GM21515 (cell line): ENCODE measurements around the gene NFRKB.

Experiments used
- ATAC-seq: cut with Tn5 transposase; IDR thresholded peaks from one replicate; pipeline ENCODE4 v1.9.1; 2021; ENCODE audit not compliant: unreplicated experiment

Gene NFRKB

GRCh38 chr11:129895126-129896041 is at the start of gene NFRKB:
Gene NFRKB, minus strand, starts transcription at chr11:129895578. Its CDS starts 2,729 bp downstream, at chr11:129892849.
- peak; percentile 92 for ATAC-seq

GRCh38 chr11:129944696-129945095 is 49.3 kb upstream of the NFRKB start:
- no peak for ATAC-seq

GRCh38 chr11:129943036-129943435 is 47.7 kb upstream of the NFRKB start:
- ATAC-seq = no peak

GRCh38 chr11:129939510-129939909 is 44.1 kb upstream of the NFRKB start:
- ATAC-seq = no peak

- ATAC-seq = no peak
These were observed 43.4 kb upstream of the NFRKB start for GRCh38 chr11:129938764-129939163.

- ATAC-seq = no peak
These were observed 42.3 kb upstream of the NFRKB start for GRCh38 chr11:129937592-129938238.

- no peak for ATAC-seq
These were observed 40.3 kb upstream of the NFRKB start for GRCh38 chr11:129935723-129936122.

GRCh38 chr11:129933891-129934290 is 38.5 kb upstream of the NFRKB start:
- ATAC-seq = no peak

- ATAC-seq = no peak
These were observed 37.9 kb upstream of the NFRKB start for GRCh38 chr11:129933262-129933661.

GRCh38 chr11:129932381-129933067 is 37.1 kb upstream of the NFRKB start:
- no peak for ATAC-seq

GRCh38 chr11:129930743-129931142 is 35.4 kb upstream of the NFRKB start:
- ATAC-seq = no peak

- ATAC-seq = no peak
These were observed 34.9 kb upstream of the NFRKB start for GRCh38 chr11:129930296-129930695.

- no peak for ATAC-seq
These were observed 34.3 kb upstream of the NFRKB start for GRCh38 chr11:129929721-129930120.

- no peak for ATAC-seq
These were observed 33.7 kb upstream of the NFRKB start for GRCh38 chr11:129928923-129929692.

GRCh38 chr11:129922674-129923073 is 27.3 kb upstream of the NFRKB start:
- no peak for ATAC-seq

GRCh38 chr11:129918361-129918760 is 23.0 kb upstream of the NFRKB start:
- no peak for ATAC-seq

GRCh38 chr11:129917231-129917630 is 21.9 kb upstream of the NFRKB start:
- no peak for ATAC-seq

GRCh38 chr11:129911298-129911697 is 15.9 kb upstream of the NFRKB start:
- ATAC-seq = no peak

- no peak for ATAC-seq
These were observed 15.0 kb upstream of the NFRKB start for GRCh38 chr11:129910360-129910759.

- ATAC-seq = no peak
These were observed 10.0 kb upstream of the NFRKB start for GRCh38 chr11:129905402-129905801.

GRCh38 chr11:129896062-129896461 is 684 bp upstream of the NFRKB start:
- ATAC-seq = no peak
